ENCODE data around the gene KCNMB2.

- TF ChIP-seq CTCF (IDR thresholded peaks at IDR 0.05) (no peak), POLR2A (IDR thresholded peaks at IDR 0.05) (no peak)
These were observed 26.7 kb downstream of the KCNMB2 start for GRCh38 chr3:178562947-178563232.
